DND-41 (cell line): Measurements from ENCODE around the gene CSRP2.

Experiments used
- CTCF ChIP-seq: IDR thresholded peaks from 2 replicates; pipeline ENCODE4 v1.5.1; 2012; ENCODE audit warnings: borderline replicate concordance, low read length, moderate library complexity, mild to moderate bottlenecking; ENCODE audit not compliant: poor library complexity, severe bottlenecking; ENCODE audit errors: extremely low read depth
- EZH2 ChIP-seq: IDR thresholded peaks from 3 replicates; pipeline ENCODE4 v1.6.1; 2012; ENCODE audit warnings: borderline replicate concordance, low read depth, mild to moderate bottlenecking, moderate library complexity, low read length, inconsistent platforms; ENCODE audit not compliant: severe bottlenecking

GRCh38 chr12:76820888-76821482 lies 57.8 kb downstream of the CSRP2 start:
- TF ChIP-seq CTCF (peak; percentile 50), EZH2 (no peak)
